H9 (cell line): Measurements from ENCODE around the gene ONECUT3. TPM values are rescaled to one million over a fixed set of nuclear protein-coding genes. Genes with fewer than 3 reads are reported as not detected.

Experiments
- DNase-seq: peaks from one replicate; pipeline ENCODE4 v3.0.0-alpha.2; 2017
- H2AFZ ChIP-seq: one replicate; pipeline ENCODE4 v1.6.1; 2013; ENCODE audit warnings: mild to moderate bottlenecking, low read length, control low read depth, moderate library complexity
- H2AK5ac ChIP-seq: 2 replicates; pipeline ENCODE4 v1.6.1; 2013; ENCODE audit warnings: low read length, control low read depth, mixed read lengths; ENCODE audit not compliant: insufficient read length
- H2BK120ac ChIP-seq: one replicate; pipeline ENCODE4 v1.6.1; 2013; ENCODE audit warnings: low read depth, mild to moderate bottlenecking, low read length, control low read depth, inconsistent platforms; ENCODE audit not compliant: poor library complexity, severe bottlenecking
- H2BK12ac ChIP-seq: 2 replicates; pipeline ENCODE4 v1.6.1; 2013; ENCODE audit warnings: low read length, control low read depth, mixed read lengths, low read depth; ENCODE audit not compliant: insufficient read length
- H2BK15ac ChIP-seq: 2 replicates; pipeline ENCODE4 v1.6.1; 2013; ENCODE audit warnings: low read depth, low read length, control low read depth
- H2BK20ac ChIP-seq: one replicate; pipeline ENCODE4 v1.6.1; 2013; ENCODE audit warnings: low read depth, mild to moderate bottlenecking, low read length, control low read depth, inconsistent platforms; ENCODE audit not compliant: poor library complexity, severe bottlenecking
- H2BK5ac ChIP-seq: 2 replicates; pipeline ENCODE4 v1.6.1; 2013; ENCODE audit warnings: low read length, control low read depth, mixed read lengths; ENCODE audit not compliant: insufficient read length
- H3K14ac ChIP-seq: 2 replicates; pipeline ENCODE4 v1.6.1; 2013; ENCODE audit warnings: low read length, control low read depth; ENCODE audit not compliant: insufficient read depth
- H3K18ac ChIP-seq: 2 replicates; pipeline ENCODE4 v1.6.1; 2013; ENCODE audit warnings: low read depth, mild to moderate bottlenecking, mixed read lengths, low read length, control low read depth; ENCODE audit not compliant: insufficient read length
- H3K23ac ChIP-seq: 2 replicates; pipeline ENCODE4 v1.6.1; 2013; ENCODE audit warnings: low read length, control low read depth, mixed read lengths, low read depth; ENCODE audit not compliant: insufficient read length
- H3K23me2 ChIP-seq: 2 replicates; pipeline ENCODE4 v1.6.1; 2013; ENCODE audit warnings: low read depth, mild to moderate bottlenecking, mixed read lengths, low read length, control low read depth; ENCODE audit not compliant: insufficient read length, poor library complexity, severe bottlenecking
- H3K27ac ChIP-seq: 2 replicates; pipeline ENCODE4 v1.5.1; 2013; ENCODE audit warnings: low read length, control low read depth, mixed read lengths, low read depth; ENCODE audit not compliant: insufficient read length
- H3K27me3 ChIP-seq: 2 replicates; pipeline ENCODE4 v1.6.1; 2013; ENCODE audit warnings: low read length, control low read depth, inconsistent platforms; ENCODE audit not compliant: insufficient read depth
- H3K4ac ChIP-seq: 2 replicates; pipeline ENCODE4 v1.6.1; 2013; ENCODE audit warnings: low read depth, mild to moderate bottlenecking, control low read depth, inconsistent platforms, low read length, moderate library complexity
- H3K4me1 ChIP-seq: 2 replicates; pipeline ENCODE4 v1.6.1; 2013; ENCODE audit warnings: low read length, control low read depth, inconsistent platforms; ENCODE audit not compliant: insufficient read depth
- H3K4me2 ChIP-seq: 2 replicates; pipeline ENCODE4 v1.6.1; 2013; ENCODE audit warnings: low read length, control low read depth, mixed read lengths; ENCODE audit not compliant: insufficient read length, insufficient read depth
- H3K56ac ChIP-seq: 2 replicates; pipeline ENCODE4 v1.6.1; 2013; ENCODE audit warnings: low read depth, mild to moderate bottlenecking, mixed read lengths, low read length, control low read depth; ENCODE audit not compliant: insufficient read length
- H3K79me1 ChIP-seq: 2 replicates; pipeline ENCODE4 v1.6.1; 2013; ENCODE audit warnings: low read depth, mild to moderate bottlenecking, moderate library complexity, low read length, control low read depth, inconsistent platforms; ENCODE audit not compliant: insufficient read depth, poor library complexity, severe bottlenecking
- H3K79me2 ChIP-seq: 2 replicates; pipeline ENCODE4 v1.6.1; 2013; ENCODE audit warnings: low read length, control low read depth, inconsistent platforms; ENCODE audit not compliant: insufficient read depth
- H3K9ac ChIP-seq: 2 replicates; pipeline ENCODE4 v1.6.1; 2013; ENCODE audit warnings: low read length, control low read depth, mixed read lengths; ENCODE audit not compliant: insufficient read length; ENCODE audit errors: extremely low read depth
- H3K9me3 ChIP-seq: one replicate; pipeline ENCODE4 v1.6.1; 2013; ENCODE audit warnings: low read depth, low read length, inconsistent platforms; ENCODE audit not compliant: control insufficient read depth
- H3T11ph ChIP-seq: one replicate; pipeline ENCODE4 v1.6.1; 2013; ENCODE audit warnings: mild to moderate bottlenecking, low read length, control low read depth, inconsistent platforms
- H4K20me1 ChIP-seq: one replicate; pipeline ENCODE4 v1.6.1; 2013; ENCODE audit not compliant: control insufficient read depth, insufficient read length, insufficient read depth
- H4K5ac ChIP-seq: 2 replicates; pipeline ENCODE4 v1.6.1; 2013; ENCODE audit warnings: low read depth, mild to moderate bottlenecking, mixed read lengths, low read length, control low read depth; ENCODE audit not compliant: insufficient read length
- H4K8ac ChIP-seq: replicated peaks from 2 replicates; pipeline ENCODE4 v1.6.1; 2013; ENCODE audit warnings: low read length, control low read depth, mixed read lengths, low read depth; ENCODE audit not compliant: insufficient read length
- H4K91ac ChIP-seq: 2 replicates; pipeline ENCODE4 v1.6.1; 2013; ENCODE audit warnings: low read depth, mild to moderate bottlenecking, moderate library complexity, mixed read lengths, low read length, control low read depth; ENCODE audit not compliant: insufficient read length
- H3K27ac Mint-ChIP-seq, 3 experiments: 2 replicates in 2 of 3; 3 replicates in 1 of 3; pipeline ENCODE4 v1.8.0; 2020 to 2021; ENCODE audit warnings: mixed read lengths in 3 of 3, mild to moderate bottlenecking in 1 of 3, moderate library complexity in 1 of 3
- H3K27me3 Mint-ChIP-seq: 2 replicates; pipeline ENCODE4 v1.8.0; 2021; ENCODE audit warnings: low read depth, mild to moderate bottlenecking, moderate library complexity, mixed read lengths
- H3K36me3 Mint-ChIP-seq, 3 experiments: 2 replicates in 2 of 3; 3 replicates in 1 of 3; pipeline ENCODE4 v1.8.0; 2020 to 2021; ENCODE audit warnings: low read depth in 3 of 3, mixed read lengths in 3 of 3; ENCODE audit not compliant: insufficient read depth in 1 of 3
- H3K4me1 Mint-ChIP-seq, 2 experiments: 2 replicates each; pipeline ENCODE4 v1.8.0; 2020; ENCODE audit warnings: mixed read lengths in 2 of 2
- H3K4me3 Mint-ChIP-seq, 2 experiments: 2 replicates in 1 of 2; 3 replicates in 1 of 2; pipeline ENCODE4 v1.8.0; 2020 to 2021; ENCODE audit warnings: mild to moderate bottlenecking in 2 of 2, mixed read lengths in 2 of 2, moderate library complexity in 1 of 2
- H3K9me3 Mint-ChIP-seq, 2 experiments: 2 replicates in 1 of 2; 3 replicates in 1 of 2; pipeline ENCODE4 v1.8.0; 2020; ENCODE audit warnings: mild to moderate bottlenecking in 2 of 2, mixed read lengths in 2 of 2, moderate library complexity in 1 of 2
- WGBS: extraction: QIAGEN DNeasy Blood & Tissue Kit; methylation state at CpG from one replicate; pipeline ENCODE4 v1.1.7; 2013; ENCODE audit warnings: missing lambda C conversion rate, low lambda C conversion rate, mixed read lengths; ENCODE audit not compliant: insufficient read length; ENCODE audit errors: extremely low coverage; 5-methylcytosine and 5-hydroxymethylcytosine counted together
- total RNA-seq: library from RNA; stranded (reverse); gene quantifications from 2 replicates; pipeline ENCODE4 v1.2.1, GENCODE V29; 2021
- TF ChIP-seq, protein P1 (sequence below): fragments of 200-600 bp; sonication (generic); conservative IDR thresholded peaks from 3 replicates; pipeline ENCODE4 v1.8.0; 2021; ENCODE audit warnings: antibody characterized with exemption, mild to moderate bottlenecking

Gene ONECUT3
- total RNA-seq, 1 experiment from 2014 or later, result 0.04 TPM

DNA sequence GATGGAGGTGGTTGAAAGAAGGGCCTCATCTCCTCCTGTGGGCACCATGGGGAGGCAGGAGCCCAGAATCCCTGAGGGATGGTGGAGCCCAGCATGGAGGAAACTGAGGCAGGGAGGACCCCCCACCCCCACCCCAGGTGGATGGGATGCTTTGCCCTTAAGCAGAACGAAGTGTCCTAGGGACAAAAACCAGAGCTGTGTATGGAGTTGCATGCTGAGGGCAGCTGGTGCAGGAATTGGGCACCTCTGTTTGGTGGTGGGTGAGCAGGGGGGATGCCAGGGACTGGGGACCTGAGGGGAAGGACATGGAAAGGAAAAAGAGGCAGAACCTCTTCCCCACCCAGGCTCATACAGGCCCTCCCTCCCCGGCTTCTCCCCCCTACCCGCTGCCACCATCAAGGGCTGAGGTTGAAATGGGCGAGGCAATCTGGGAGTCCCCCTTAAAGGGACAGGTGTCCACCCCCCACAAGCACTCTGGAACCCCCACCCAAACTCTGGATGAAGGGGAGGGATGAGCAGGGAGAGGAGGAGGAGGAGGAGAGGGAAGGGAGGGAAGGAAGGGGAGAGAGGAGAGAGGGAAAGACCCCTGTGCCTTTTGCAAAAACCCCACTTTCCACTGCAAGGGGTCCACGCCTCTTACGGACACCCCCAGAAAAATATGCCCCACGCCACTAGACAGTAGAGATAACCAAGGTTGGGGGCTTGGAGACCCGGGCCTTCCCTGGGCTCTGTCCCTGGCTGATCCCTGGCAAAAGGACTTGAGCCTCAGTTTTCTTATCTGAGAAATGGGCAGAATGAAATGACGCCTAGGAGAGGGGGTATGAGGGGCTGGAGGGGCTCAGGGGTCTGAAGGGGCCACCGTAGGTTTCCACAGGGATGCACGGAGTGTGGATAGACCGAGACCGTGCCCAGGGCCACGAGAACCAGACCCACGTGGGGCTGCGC is 5.9 kb downstream of the ONECUT3 start:
- Histone ChIP-seq H3K56ac (no peak overlapping the region), H2AK5ac (no peak overlapping the region), H3K27ac (no peak overlapping the region), H4K5ac (no peak overlapping the region), H2BK12ac (no peak overlapping the region), H3K14ac (no peak overlapping the region), H2AFZ (no peak overlapping the region), H3K9me3 (no peaks in the 10 kb centered on the region), H4K20me1 (peaks cover 2% of the 10 kb centered on the region), H3K4me1 (no peaks in the 10 kb centered on the region), H2BK15ac (no peak overlapping the region), H2BK120ac (no peak overlapping the region), H3K79me2 (no peaks in the 10 kb centered on the region), H3T11ph (no peak overlapping the region), H3K79me1 (no peaks in the 10 kb centered on the region), H3K18ac (no peak overlapping the region), H2BK5ac (no peak overlapping the region), H4K91ac (no peak overlapping the region), H3K4ac (no peak overlapping the region), H3K23me2 (no peaks in the 10 kb centered on the region), H3K9ac (no peak overlapping the region), H4K8ac (no peak overlapping the region), H2BK20ac (no peak overlapping the region), H3K4me2 (no peak overlapping the region), H3K27me3 (peaks cover 96% of the 10 kb centered on the region), H3K23ac (no peak overlapping the region)
- no CpG with 5 or more reads among the region's 16 CpGs for WGBS
- peaks cover 98% of the 10 kb centered on the region for H3K27me3 Mint-ChIP-seq
- TF ChIP-seq, protein P1, sequence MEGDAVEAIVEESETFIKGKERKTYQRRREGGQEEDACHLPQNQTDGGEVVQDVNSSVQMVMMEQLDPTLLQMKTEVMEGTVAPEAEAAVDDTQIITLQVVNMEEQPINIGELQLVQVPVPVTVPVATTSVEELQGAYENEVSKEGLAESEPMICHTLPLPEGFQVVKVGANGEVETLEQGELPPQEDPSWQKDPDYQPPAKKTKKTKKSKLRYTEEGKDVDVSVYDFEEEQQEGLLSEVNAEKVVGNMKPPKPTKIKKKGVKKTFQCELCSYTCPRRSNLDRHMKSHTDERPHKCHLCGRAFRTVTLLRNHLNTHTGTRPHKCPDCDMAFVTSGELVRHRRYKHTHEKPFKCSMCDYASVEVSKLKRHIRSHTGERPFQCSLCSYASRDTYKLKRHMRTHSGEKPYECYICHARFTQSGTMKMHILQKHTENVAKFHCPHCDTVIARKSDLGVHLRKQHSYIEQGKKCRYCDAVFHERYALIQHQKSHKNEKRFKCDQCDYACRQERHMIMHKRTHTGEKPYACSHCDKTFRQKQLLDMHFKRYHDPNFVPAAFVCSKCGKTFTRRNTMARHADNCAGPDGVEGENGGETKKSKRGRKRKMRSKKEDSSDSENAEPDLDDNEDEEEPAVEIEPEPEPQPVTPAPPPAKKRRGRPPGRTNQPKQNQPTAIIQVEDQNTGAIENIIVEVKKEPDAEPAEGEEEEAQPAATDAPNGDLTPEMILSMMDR, result no peak
- no peak overlapping the region for H3K27ac Mint-ChIP-seq
- no peaks in the 10 kb centered on the region; a peak in 1 of 7 replicates for H3K36me3 Mint-ChIP-seq
- peaks cover 2 to 12% of the 10 kb centered on the region in 2 experiments; a peak in 3 of 5 replicates for H3K9me3 Mint-ChIP-seq
- no peak for DNase-seq
- H3K4me1 Mint-ChIP-seq, result peaks cover 2 to 38% of the 10 kb centered on the region in 2 experiments
- no peak overlapping the region; a peak in 1 of 5 replicates for H3K4me3 Mint-ChIP-seq
